GM18517 (cell line): ENCODE results near the gene PLEKHG3.

ENCODE experiments used
- ATAC-seq: cut with Tn5 transposase; IDR thresholded peaks from one replicate; pipeline ENCODE4 v1.9.1; 2021; ENCODE audit warnings: mild to moderate bottlenecking, moderate library complexity; ENCODE audit not compliant: unreplicated experiment

The PLEKHG3 gene

GRCh38 chr14:64743061-64743460 lies 38.8 kb downstream of the PLEKHG3 start:
- no peak for ATAC-seq

GRCh38 chr14:64745511-64746091 lies 41.4 kb downstream of the PLEKHG3 start:
- no peak for ATAC-seq

GRCh38 chr14:64746298-64747250 lies 42.4 kb downstream of the PLEKHG3 start:
- ATAC-seq: no peak

GRCh38 chr14:64747327-64747726 lies 43.1 kb downstream of the PLEKHG3 start:
- no peak for ATAC-seq

- no peak for ATAC-seq
Measured at GRCh38 chr14:64748521-64748920, 44.3 kb downstream of the PLEKHG3 start.

- no peak for ATAC-seq
Measured at GRCh38 chr14:64748995-64749714, 44.9 kb downstream of the PLEKHG3 start.

- ATAC-seq: no peak
Measured at GRCh38 chr14:64752909-64753308, 48.7 kb downstream of the PLEKHG3 start.

GRCh38 chr14:64753374-64753773 lies 49.1 kb downstream of the PLEKHG3 start:
- no peak for ATAC-seq

- ATAC-seq: no peak
Measured at GRCh38 chr14:64753999-64754398, 49.8 kb downstream of the PLEKHG3 start.

GRCh38 chr14:64754685-64755084 lies 50.5 kb downstream of the PLEKHG3 start:
- no peak for ATAC-seq

GRCh38 chr14:64755781-64756221 lies 51.6 kb downstream of the PLEKHG3 start:
- ATAC-seq: no peak

- ATAC-seq: no peak
Measured at GRCh38 chr14:64756712-64757111, 52.5 kb downstream of the PLEKHG3 start.

GRCh38 chr14:64757601-64758000 lies 53.4 kb downstream of the PLEKHG3 start:
- ATAC-seq: no peak

- ATAC-seq: no peak
Measured at GRCh38 chr14:64758025-64758521, 53.8 kb downstream of the PLEKHG3 start.

- no peak for ATAC-seq
Measured at GRCh38 chr14:64758691-64759554, 54.7 kb downstream of the PLEKHG3 start.

GRCh38 chr14:64759555-64759938 lies 55.3 kb downstream of the PLEKHG3 start:
- no peak for ATAC-seq

GRCh38 chr14:64760146-64760755 lies 56.0 kb downstream of the PLEKHG3 start:
- ATAC-seq: no peak

- no peak for ATAC-seq
Measured at GRCh38 chr14:64760916-64761315, 56.7 kb downstream of the PLEKHG3 start.

GRCh38 chr14:64761441-64762043 lies 57.3 kb downstream of the PLEKHG3 start:
- ATAC-seq: no peak
